Mucosa of stomach (tissue), 1 donor: ENCODE data around the gene GALNT18.

Experiments used
- H3K27me3 ChIP-seq: one replicate; pipeline ENCODE4 v1.7.0; 2013; ENCODE audit warnings: mild to moderate bottlenecking, low read length; ENCODE audit not compliant: control insufficient read depth, insufficient read depth
- H3K36me3 ChIP-seq: one replicate; pipeline ENCODE4 v1.7.0; 2013; ENCODE audit warnings: low read length; ENCODE audit not compliant: control insufficient read depth, insufficient read depth
- H3K4me1 ChIP-seq: one replicate; pipeline ENCODE4 v1.7.0; 2013; ENCODE audit warnings: mild to moderate bottlenecking, low read length; ENCODE audit not compliant: control insufficient read depth, insufficient read depth
- H3K4me3 ChIP-seq: one replicate; pipeline ENCODE4 v1.7.0; 2013; ENCODE audit warnings: low read length
- H3K9ac ChIP-seq: one replicate; pipeline ENCODE4 v1.7.0; 2013; ENCODE audit warnings: mild to moderate bottlenecking, low read length, moderate library complexity
- H3K9me3 ChIP-seq: one replicate; pipeline ENCODE4 v1.7.0; 2013; ENCODE audit warnings: mild to moderate bottlenecking, low read length, moderate library complexity; ENCODE audit not compliant: control insufficient read depth
- donor health status: Pancreatic carcinoma.

Gene GALNT18

DNA sequence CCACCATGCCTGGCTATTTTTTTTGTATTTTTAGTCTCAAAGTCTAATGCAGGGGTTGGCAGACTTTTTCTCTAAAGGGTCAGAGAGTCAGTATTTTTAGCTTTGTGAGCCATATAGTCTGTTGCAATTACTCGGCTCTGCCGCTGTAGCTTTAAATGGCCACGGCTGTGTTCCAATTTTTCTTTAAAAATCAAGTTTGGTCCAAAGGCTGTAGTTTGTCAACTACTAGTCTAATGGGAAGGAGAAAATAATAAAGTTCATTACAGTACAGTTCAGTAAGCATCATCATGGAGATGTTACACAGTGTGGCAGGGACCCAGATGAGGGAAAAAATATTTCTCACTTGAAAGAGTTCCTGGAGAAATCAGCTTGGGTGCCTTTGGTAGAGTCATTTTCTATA, 376.4 kb downstream of the GALNT18 start:
- H3K4me3 ChIP-seq = no peak overlapping the region
- H3K9ac ChIP-seq = no peak overlapping the region
- H3K4me1 ChIP-seq = peaks cover 19% of the 10 kb centered on the region
- no peaks in the 10 kb centered on the region for H3K27me3 ChIP-seq
- H3K36me3 ChIP-seq = no peaks in the 10 kb centered on the region
- H3K9me3 ChIP-seq = no peaks in the 10 kb centered on the region

DNA sequence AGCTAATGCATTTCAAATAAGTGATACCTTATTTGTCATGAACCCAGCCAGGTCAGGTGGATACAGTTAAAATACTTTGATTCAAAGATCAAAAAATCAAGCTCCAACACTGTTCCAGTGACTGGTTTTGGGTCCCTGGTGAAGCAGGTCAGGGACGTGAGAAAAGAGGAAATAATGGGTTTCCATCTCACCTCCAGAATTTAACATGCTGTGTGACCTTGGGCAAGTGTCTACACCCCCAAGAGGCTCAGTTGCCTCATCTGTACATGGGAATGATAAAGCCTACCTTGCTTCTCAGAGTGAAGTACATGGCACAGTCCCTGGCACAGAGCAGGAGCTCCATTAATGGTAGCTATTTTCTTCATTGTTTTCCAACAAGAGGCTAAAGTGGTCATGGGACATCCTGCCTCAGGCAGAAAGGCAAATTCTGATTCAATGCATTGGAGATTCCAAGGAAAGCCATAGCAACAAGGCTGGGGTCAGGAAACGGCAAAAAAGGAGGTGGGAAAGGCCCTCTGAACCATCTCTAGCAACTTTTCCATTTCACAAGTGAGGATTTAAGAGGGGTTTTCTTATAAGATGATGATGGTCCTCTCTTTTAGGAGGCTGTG, 377.2 kb downstream of the GALNT18 start:
- no peaks in the 10 kb centered on the region for H3K27me3 ChIP-seq
- no peaks in the 10 kb centered on the region for H3K36me3 ChIP-seq
- peaks cover 19% of the 10 kb centered on the region for H3K4me1 ChIP-seq
- no peak overlapping the region for H3K9ac ChIP-seq
- no peaks in the 10 kb centered on the region for H3K9me3 ChIP-seq
- no peak overlapping the region for H3K4me3 ChIP-seq

DNA sequence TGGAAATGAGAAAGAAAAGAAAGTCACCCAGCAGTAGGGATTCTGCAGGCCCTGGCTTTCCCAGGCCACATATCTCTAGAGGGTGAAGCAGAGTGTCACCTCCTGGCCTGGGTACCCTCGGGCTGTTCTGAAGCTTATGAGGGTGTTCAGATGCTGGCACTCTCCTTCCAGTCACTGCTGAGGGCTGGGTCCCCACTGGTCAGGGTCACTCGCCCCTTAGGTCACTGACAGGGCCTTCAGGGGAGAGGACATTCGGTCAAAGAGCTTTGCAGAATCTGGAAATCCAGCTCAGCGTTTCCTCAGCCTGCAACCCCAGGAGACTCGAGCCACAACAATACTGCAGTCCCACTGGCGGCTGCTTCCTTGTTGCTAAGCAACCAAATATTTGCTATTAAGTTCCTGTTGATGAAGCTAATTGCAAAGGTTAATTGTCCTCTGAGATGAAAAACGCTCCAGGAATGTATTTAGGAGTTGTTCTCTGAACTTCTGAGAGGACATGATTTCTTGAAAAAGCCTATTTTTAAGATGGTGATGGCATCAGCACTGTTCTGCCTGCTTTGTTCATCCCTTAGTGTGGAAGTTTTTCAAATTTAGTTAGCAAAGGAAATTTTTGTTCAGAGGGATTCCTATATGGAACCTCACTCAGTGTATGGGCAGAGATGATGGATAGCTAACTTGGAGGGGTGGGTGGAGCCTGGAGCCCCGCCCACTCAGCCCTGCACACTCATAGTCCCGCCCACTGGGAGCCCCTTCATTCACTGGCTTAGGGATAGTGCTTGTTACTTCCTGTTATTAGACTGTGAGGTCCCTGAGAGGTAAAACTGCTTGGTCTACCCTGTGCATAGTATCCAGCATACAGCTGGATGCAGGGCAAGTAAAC, 378.0 kb downstream of the GALNT18 start:
- Histone ChIP-seq H3K4me1 (peaks cover 19% of the 10 kb centered on the region), H3K36me3 (no peaks in the 10 kb centered on the region), H3K9ac (peak overlapping the region; percentile 48), H3K9me3 (no peaks in the 10 kb centered on the region), H3K27me3 (no peaks in the 10 kb centered on the region), H3K4me3 (no peak overlapping the region)

DNA sequence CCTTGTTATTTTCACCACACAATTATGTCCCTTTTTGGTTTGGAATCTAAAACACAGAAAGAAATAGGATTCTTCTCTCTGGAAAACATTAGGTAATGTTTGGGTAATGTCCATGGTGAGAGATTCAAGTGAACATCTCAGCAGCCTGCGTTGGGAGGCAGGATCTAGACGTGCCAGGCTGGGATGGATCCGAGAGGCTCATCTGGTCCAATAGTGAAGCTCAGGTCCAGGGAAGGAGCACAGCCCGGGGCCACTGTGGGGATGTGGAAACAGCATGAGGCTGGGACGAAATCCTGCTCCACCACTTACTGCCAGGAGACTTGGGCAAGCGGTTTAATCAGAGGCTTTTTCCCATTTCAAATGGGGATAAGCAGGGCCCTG, 378.6 kb downstream of the GALNT18 start:
- H3K27me3 ChIP-seq = no peaks in the 10 kb centered on the region
- H3K36me3 ChIP-seq = no peaks in the 10 kb centered on the region
- H3K4me1 ChIP-seq = peaks cover 19% of the 10 kb centered on the region
- H3K9me3 ChIP-seq = no peaks in the 10 kb centered on the region
- H3K4me3 ChIP-seq = no peak overlapping the region
- peak overlapping the region; percentile 48 for H3K9ac ChIP-seq

DNA sequence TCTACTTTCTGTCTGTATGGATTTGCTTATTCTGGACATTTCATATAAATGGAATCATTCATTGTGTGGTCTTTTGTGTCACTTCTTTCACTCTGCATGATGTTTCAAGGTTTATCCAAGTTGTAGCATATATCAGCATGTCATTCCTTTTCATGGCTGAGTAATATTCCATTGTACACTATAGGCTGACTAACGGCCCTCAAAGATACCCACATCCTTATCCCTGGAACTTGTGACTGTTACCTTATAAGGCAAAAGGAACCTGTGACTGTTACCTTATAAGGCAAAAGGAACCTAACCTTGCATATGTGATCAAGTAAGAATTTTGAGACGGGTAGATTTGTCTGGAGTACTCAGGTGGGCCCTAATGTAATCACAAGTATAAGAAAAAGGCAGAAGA, 380.5 kb downstream of the GALNT18 start:
- H3K4me1 ChIP-seq = peaks cover 19% of the 10 kb centered on the region
- H3K9me3 ChIP-seq = no peaks in the 10 kb centered on the region
- H3K27me3 ChIP-seq = no peaks in the 10 kb centered on the region
- no peak overlapping the region for H3K4me3 ChIP-seq
- H3K9ac ChIP-seq = no peak overlapping the region
- H3K36me3 ChIP-seq = no peaks in the 10 kb centered on the region

DNA sequence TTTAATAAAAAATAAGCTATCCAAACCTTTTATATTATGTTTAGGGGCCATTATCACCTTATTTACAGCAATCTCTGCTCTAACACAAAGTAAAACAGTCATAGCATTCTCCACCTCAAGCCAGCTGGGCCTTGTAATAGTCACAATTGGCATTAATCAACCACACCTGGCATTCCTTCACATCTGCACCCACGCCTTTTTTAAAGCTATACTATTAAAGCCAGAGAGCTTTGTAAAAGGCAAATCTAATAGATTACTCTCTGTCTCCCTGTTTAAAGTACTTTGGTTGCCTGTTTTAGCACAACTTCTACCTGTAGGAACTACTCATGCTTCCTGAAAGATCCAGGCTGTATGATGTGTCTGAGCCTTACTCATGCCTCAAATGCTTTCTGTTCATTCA, 381.8 kb downstream of the GALNT18 start:
- Histone ChIP-seq H3K36me3 (no peaks in the 10 kb centered on the region), H3K27me3 (no peaks in the 10 kb centered on the region), H3K4me1 (peaks cover 19% of the 10 kb centered on the region), H3K9ac (no peak overlapping the region), H3K4me3 (no peak overlapping the region), H3K9me3 (no peaks in the 10 kb centered on the region)

DNA sequence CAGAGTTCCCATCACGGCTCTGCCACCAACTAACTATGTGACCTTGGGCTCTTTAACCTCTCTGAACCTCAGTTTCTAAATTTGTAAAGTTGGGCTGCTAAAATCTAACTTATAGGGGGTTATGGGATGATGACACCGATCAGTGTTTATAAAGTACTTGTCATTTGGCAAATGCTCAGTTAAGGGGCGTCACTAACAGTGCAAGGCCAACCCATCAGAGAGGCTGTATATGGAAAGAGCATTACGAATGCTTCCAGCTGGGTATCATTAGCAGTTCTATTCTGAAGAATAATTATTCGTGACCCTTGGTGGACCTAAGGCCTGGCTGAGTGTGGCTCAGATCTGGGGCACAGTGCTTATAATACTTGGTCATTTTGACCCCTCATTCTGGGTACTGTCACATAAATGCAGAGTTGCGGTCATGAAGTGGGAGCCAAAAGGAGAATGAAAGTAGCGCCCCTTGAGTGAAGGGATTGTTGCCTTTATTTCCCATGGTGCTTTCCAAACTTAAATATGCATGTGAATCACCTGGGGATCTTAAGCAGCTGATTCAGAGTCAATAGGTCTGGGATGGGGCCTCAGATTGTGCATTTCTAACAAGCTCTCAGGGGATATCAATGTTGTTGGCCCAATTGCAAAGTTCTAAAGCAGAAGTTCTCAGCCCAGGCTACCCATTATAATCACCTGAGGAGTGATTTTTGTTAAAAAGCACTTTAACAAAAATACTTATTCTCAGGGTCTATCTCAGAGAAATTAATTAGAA, 384.6 kb downstream of the GALNT18 start:
- H3K27me3 ChIP-seq = no peaks in the 10 kb centered on the region
- no peak overlapping the region for H3K9ac ChIP-seq
- H3K4me1 ChIP-seq = no peaks in the 10 kb centered on the region
- H3K9me3 ChIP-seq = no peaks in the 10 kb centered on the region
- no peaks in the 10 kb centered on the region for H3K36me3 ChIP-seq
- H3K4me3 ChIP-seq = no peak overlapping the region

DNA sequence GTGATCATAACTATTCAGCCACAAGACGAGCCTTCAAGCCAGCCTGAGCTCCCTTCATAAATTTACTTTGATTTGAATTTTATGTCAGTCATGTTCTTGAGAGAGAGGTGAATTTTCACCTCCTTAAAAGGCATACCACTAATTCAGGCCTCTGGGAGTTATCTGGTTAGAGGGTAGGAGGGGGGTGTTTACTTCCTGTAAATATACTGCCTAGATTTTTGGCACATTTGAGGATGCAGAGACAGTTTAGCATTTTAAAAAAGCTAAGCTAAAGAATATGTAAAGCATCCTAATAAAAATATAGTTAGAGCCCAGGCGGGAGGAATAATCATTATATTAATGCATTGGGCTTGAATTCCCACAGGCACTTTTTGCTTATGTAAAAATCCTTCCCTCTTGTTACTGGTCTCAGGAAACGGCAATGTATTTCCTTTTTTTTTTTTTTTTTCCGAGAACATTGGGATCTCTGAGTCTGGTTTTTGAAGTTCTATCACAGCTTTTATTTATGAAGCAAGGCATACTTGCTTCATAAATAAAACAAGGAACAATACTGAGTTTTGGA, 385.2 kb downstream of the GALNT18 start:
- no peaks in the 10 kb centered on the region for H3K27me3 ChIP-seq
- H3K4me3 ChIP-seq = no peak overlapping the region
- H3K4me1 ChIP-seq = no peaks in the 10 kb centered on the region
- no peaks in the 10 kb centered on the region for H3K9me3 ChIP-seq
- no peak overlapping the region for H3K9ac ChIP-seq
- H3K36me3 ChIP-seq = no peaks in the 10 kb centered on the region

DNA sequence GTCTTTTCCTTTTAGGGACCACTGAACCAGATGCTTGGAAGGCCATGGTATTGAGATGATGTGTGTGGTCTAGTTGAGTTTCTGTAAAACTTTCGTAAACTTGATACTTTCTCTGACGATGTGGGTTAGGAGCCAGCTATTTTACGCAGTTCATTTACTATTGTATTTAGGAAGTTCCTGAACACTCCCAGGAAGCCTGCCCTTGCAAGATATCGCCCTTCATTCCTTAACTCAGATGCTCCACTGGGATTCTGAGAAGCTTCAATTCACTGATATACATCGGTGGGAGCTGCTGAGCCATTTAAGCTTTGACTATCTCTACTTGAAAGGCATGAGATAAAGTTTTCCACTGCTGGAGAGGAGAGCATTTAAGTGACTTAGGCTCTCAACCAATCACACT, 390.0 kb downstream of the GALNT18 start:
- H3K9ac ChIP-seq = no peak overlapping the region
- no peak overlapping the region for H3K4me3 ChIP-seq
- H3K9me3 ChIP-seq = no peaks in the 10 kb centered on the region
- H3K36me3 ChIP-seq = no peaks in the 10 kb centered on the region
- no peaks in the 10 kb centered on the region for H3K27me3 ChIP-seq
- H3K4me1 ChIP-seq = no peaks in the 10 kb centered on the region

DNA sequence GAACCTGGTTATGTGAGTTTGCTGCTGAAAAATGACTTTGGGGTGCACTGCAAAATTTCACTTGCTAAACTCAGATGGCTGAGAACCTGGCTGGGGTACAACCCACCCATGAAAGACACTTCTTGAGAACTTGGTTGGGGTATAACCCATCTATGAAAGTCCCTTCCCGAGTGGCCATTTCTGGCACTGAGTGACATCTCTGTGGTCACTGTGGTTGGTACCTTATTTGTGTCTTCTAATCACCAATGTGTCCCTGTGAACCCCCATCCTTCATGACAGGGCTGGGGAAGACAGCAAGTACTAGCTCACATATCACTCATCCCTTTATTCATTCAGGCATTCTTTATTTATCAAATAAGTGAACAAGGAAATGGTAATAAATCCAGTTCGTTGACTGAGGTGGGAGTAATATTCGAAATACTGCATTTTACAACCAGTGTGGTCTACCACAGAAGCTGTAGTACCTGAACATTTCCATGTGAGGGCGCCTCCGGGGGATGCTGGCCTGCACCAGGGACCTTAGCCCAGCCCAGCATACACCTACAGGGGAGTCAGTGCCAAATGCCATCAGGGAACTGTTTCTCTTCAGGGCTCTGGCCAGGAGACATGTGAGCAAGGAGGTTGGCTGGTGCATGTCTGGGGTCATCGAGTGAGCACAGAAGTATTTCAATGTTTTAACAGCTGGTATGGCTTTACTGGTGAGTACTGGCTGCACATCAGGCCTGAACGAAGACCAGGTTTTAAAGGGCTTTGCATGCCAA, 390.8 kb downstream of the GALNT18 start:
- no peaks in the 10 kb centered on the region for H3K27me3 ChIP-seq
- H3K36me3 ChIP-seq = no peaks in the 10 kb centered on the region
- no peak overlapping the region for H3K9ac ChIP-seq
- no peaks in the 10 kb centered on the region for H3K9me3 ChIP-seq
- no peak overlapping the region for H3K4me3 ChIP-seq
- no peaks in the 10 kb centered on the region for H3K4me1 ChIP-seq

DNA sequence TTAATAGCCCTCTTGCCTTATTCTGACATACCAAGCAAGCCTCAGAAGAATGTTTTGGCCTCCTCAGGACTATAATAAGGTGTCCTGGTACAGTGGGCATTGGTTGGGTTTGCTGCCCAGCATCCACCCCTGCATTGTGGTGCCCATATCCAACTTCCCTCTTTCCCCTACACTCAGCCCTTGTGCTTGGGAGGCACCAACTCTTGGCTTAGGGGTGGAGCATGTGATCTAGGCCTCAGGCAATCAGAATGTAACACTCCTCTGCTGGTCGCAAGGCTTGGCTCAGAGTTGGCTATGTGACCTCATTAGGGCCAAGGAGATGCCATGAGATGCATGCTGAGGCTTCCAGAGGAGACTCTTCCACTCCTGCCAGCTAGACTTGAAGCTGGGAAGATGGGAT, 391.7 kb downstream of the GALNT18 start:
- H3K36me3 ChIP-seq = no peaks in the 10 kb centered on the region
- no peak overlapping the region for H3K9ac ChIP-seq
- no peaks in the 10 kb centered on the region for H3K27me3 ChIP-seq
- no peaks in the 10 kb centered on the region for H3K9me3 ChIP-seq
- peaks cover 4% of the 10 kb centered on the region for H3K4me1 ChIP-seq
- no peak overlapping the region for H3K4me3 ChIP-seq
